NT2/D1 (cell line): ENCODE results near the gene PRR30.

Experiments
- SUZ12 ChIP-seq: IDR thresholded peaks from 2 replicates; pipeline ENCODE4 v1.6.1; 2011; ENCODE audit not compliant: insufficient read length, insufficient read depth; ENCODE audit errors: extremely low read depth
- YY1 ChIP-seq: IDR thresholded peaks from 2 replicates; pipeline ENCODE4 v1.6.1; 2011; ENCODE audit not compliant: insufficient read length, insufficient read depth
- ZNF274 ChIP-seq: IDR thresholded peaks from 2 replicates; pipeline ENCODE4 v1.6.1; 2011; ENCODE audit warnings: mild to moderate bottlenecking, low read depth, low read length

GRCh38 chr2:27117995-27118524 lies 21.1 kb downstream of the PRR30 start:
- TF ChIP-seq SUZ12 = no peak
- TF ChIP-seq YY1 = no peak
- no peak for TF ChIP-seq ZNF274
